RWPE1 (cell line): ENCODE results near the gene GRID1.
"Not testable (repeated sequence)": the region's sequence is repeated elsewhere in the genome, so short reads cannot be mapped to it uniquely, and the experiment has no call there.

Experiments used
- CTCF ChIA-PET: fragments of 350-600 bp; sonication (Branson Sonifier 250); formaldehyde crosslinking; extraction: SDS; loops from one replicate; lab custom pipeline; 2021; lab: Yijun Ruan, JAX
- POLR2A ChIA-PET: fragments of 400-600 bp; formaldehyde crosslinking; extraction: SDS; loops from one replicate; lab custom pipeline; 2020; ENCODE audit warnings: antibody characterized with exemption; ENCODE audit not compliant: low non-redundant PET; lab: Yijun Ruan, JAX
- DNase-seq: peaks from one replicate; pipeline ENCODE4 v3.0.0; 2012; ENCODE audit warnings: low spot score
- H3K27ac ChIP-seq: fragments of 450-650 bp; 2 replicates; pipeline ENCODE4 v1.5.1; 2017
- TF ChIP-seq, protein P1 (sequence below): fragments of 450-650 bp; conservative IDR thresholded peaks from 2 replicates; pipeline ENCODE4 v1.5.1; 2017; ENCODE audit warnings: low read depth, mild to moderate bottlenecking

The GRID1 gene

GRCh38 chr10:86103391-86104101 lies 263.0 kb downstream of the GRID1 start:
- CTCF ChIA-PET = interaction anchor here (1.1 kb wide), 1 partner anchor 560 kb away, joined by 3 read pairs; no protein-coding TSS in a partner anchor

GRCh38 chr10:86102451-86102850 lies 264.1 kb downstream of the GRID1 start:
- CTCF ChIA-PET = no interaction called here
- TF ChIP-seq, protein P1, sequence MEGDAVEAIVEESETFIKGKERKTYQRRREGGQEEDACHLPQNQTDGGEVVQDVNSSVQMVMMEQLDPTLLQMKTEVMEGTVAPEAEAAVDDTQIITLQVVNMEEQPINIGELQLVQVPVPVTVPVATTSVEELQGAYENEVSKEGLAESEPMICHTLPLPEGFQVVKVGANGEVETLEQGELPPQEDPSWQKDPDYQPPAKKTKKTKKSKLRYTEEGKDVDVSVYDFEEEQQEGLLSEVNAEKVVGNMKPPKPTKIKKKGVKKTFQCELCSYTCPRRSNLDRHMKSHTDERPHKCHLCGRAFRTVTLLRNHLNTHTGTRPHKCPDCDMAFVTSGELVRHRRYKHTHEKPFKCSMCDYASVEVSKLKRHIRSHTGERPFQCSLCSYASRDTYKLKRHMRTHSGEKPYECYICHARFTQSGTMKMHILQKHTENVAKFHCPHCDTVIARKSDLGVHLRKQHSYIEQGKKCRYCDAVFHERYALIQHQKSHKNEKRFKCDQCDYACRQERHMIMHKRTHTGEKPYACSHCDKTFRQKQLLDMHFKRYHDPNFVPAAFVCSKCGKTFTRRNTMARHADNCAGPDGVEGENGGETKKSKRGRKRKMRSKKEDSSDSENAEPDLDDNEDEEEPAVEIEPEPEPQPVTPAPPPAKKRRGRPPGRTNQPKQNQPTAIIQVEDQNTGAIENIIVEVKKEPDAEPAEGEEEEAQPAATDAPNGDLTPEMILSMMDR = no peak
- no peak overlapping the region for H3K27ac ChIP-seq
- no peak for DNase-seq
- POLR2A ChIA-PET = no interaction called here

More at GRCh38 chr10:86103391-86104101, 263.0 kb downstream of the GRID1 start:
- TF ChIP-seq, protein P1 = no peak
- POLR2A ChIA-PET = no interaction called here
- DNase-seq = no peak
- H3K27ac ChIP-seq = no peak overlapping the region

GRCh38 chr10:86102031-86102430 lies 264.6 kb downstream of the GRID1 start:
- ChIA-PET CTCF (no interaction called here), POLR2A (no interaction called here)
- no peak overlapping the region for H3K27ac ChIP-seq
- TF ChIP-seq, protein P1 = no peak
- DNase-seq = no peak

DNA sequence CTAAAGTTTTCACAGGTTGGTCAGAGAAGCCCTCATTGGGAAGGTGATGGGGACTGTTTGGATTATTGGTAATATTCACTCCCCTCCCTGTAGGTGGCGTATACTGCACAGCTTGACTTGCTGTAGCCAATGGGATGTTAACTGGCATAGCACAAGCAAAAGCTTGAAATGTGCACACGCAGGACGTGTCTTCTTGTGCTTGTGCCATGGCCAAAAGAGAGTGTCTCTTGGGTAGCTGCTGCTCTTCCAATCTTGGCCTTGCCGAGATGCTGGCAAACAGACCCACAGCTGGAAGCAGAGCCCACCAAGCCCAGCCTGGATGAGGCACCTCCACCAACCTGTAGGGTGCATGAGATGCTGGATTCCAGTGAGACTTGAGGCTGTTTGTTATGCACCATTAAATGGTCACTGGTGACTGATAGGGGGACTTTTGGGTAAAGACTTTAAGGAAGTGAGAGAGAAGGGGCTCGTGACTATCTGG lies 266.0 kb downstream of the GRID1 start:
- TF ChIP-seq, protein P1 = peak; percentile 27
- no peak overlapping the region for H3K27ac ChIP-seq
- POLR2A ChIA-PET = no interaction called here
- DNase-seq = peak; percentile 60
- CTCF ChIA-PET = interaction anchor here (0.5 to 1.8 kb wide), 4 partner anchors 10 to 569 kb away, joined by 3 to 11 read pairs (median 3); no protein-coding TSS in a partner anchor

DNA sequence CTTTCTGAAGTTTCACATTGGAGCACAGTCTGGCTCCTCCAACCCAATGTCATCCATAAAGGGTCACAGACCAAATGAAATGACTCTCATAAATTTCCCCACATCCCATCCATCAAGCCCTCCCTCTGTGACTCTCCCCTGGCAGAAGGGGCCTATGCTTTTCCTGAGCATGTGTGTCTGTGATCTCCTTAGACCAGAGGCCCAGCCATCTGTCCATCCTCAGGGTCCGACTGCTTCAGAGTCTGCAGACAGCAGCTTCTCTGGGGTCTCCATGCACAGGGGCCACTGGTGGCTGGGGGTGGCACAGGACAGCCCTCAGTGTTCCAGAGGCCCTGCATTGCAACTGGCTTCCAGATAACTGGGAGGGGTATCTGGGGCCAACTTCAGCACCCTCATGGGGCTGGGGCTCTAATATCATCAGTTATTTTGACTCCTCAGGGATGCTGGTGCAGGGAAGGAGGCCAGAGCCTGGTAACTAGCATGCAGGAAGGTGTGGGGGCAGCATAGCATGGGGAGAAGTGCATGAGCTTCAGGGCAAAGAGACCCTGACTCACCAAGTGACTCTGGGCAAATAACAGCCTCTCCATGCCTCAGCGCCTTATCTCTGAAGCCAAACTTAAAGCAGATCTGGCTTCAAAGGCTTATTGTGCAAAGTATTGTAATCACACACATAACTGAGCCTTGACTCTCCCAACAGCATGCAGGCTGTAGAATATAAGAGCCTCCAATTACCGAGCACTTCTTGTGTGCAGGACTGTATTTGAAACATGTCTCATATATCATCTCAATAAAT lies 266.9 kb downstream of the GRID1 start:
- TF ChIP-seq, protein P1 = no peak
- no peak for DNase-seq
- ChIA-PET POLR2A (no interaction called here), CTCF (interaction anchor here (0.6 to 1.8 kb wide), 3 partner anchors 9 to 489 kb away, joined by 3 to 11 read pairs (median 3); no protein-coding TSS in a partner anchor)
- H3K27ac ChIP-seq = no peak overlapping the region

DNA sequence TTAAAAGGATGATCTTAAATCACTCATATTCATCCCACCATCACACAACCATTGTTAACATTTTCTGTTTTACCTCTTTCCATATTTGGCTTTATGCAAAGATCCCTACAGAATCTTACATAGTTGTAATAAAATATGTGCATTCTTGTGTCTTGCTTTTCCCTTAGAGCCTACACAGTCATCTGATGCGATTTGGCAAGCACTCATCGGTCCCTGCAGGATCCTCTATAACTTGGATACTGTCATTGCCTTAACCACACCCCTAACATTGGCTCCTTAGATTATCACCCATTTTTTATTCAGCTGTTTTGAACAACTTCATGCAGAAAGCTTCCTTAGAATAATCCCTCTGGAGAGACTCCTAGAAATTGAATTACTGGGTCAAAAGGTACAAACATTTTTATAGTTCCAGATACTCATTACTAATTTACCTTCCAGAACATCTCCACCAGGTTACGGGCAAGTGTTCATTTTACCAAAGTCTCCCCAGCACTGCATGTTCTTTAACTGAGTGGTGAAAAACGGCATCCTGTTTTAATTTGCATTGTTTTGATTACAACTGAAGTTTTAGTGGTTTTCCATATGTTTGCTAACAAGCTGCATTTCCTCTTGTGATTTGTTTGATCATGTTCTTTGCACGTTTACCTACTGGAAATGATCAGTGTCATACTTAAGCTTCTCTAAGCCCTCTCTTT lies 268.3 kb downstream of the GRID1 start:
- no peak overlapping the region for H3K27ac ChIP-seq
- ChIA-PET POLR2A (no interaction called here), CTCF (no interaction called here)
- no peak for DNase-seq
- TF ChIP-seq, protein P1 = no peak

DNA sequence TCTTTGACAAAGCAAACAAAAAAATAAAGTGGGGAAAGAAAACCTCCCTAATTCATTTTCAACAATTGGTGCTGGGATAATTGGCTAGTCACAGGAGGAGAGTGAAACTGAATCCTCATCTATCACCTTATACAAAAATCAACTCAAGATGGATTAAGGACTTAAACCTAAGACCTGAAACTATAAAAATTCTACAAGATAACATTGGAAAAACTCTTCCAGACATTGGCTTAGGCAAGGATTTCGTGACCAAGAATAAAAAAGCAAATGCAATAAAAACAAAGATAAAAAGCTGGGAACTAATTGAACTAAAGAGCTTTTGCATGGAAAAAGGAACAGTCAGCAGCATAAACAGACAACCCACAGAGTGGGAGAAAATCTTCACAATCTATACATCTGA lies 271.5 kb downstream of the GRID1 start:
- POLR2A ChIA-PET, CTCF ChIA-PET, DNase-seq, H3K27ac ChIP-seq: not testable (repeated sequence)

DNA sequence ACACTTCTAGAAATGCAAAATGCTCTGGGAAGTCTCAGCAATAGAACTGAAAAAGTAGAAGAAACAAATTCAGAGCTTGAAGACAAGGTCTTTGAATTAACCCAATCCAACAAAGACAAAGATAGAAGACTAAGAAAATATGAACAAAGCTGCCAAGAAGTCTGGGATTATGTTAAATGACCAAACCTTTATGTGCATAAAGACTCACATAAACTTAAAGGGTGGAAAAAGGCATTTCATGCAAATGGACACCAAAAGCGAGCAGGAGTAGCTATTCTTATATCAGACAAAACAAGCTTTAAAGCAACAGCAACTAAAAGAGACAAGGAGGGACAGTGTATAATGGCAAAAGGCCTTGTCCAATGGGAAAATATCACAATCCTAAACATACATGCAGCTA lies 274.3 kb downstream of the GRID1 start:
- POLR2A ChIA-PET, DNase-seq, H3K27ac ChIP-seq: not testable (repeated sequence)
- CTCF ChIA-PET = interaction anchor here (0.6 to 3.6 kb wide), 2 partner anchors 8 to 1878 kb away, joined by 3 to 11 read pairs; no protein-coding TSS in a partner anchor
